Activated T-cell treated with anti-CD3 and anti-CD28 coated beads for 1 hour (primary cell): Measurements from ENCODE around the gene RIPOR3.

Experiments
- DNase-seq: peaks from one replicate; pipeline ENCODE4 v3.0.0-alpha.2; 2020; ENCODE audit warnings: low read depth

RIPOR3 gene, protein sequence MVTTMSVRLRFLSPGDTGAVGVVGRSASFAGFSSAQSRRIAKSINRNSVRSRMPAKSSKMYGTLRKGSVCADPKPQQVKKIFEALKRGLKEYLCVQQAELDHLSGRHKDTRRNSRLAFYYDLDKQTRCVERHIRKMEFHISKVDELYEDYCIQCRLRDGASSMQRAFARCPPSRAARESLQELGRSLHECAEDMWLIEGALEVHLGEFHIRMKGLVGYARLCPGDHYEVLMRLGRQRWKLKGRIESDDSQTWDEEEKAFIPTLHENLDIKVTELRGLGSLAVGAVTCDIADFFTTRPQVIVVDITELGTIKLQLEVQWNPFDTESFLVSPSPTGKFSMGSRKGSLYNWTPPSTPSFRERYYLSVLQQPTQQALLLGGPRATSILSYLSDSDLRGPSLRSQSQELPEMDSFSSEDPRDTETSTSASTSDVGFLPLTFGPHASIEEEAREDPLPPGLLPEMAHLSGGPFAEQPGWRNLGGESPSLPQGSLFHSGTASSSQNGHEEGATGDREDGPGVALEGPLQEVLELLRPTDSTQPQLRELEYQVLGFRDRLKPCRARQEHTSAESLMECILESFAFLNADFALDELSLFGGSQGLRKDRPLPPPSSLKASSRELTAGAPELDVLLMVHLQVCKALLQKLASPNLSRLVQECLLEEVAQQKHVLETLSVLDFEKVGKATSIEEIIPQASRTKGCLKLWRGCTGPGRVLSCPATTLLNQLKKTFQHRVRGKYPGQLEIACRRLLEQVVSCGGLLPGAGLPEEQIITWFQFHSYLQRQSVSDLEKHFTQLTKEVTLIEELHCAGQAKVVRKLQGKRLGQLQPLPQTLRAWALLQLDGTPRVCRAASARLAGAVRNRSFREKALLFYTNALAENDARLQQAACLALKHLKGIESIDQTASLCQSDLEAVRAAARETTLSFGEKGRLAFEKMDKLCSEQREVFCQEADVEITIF

DNA sequence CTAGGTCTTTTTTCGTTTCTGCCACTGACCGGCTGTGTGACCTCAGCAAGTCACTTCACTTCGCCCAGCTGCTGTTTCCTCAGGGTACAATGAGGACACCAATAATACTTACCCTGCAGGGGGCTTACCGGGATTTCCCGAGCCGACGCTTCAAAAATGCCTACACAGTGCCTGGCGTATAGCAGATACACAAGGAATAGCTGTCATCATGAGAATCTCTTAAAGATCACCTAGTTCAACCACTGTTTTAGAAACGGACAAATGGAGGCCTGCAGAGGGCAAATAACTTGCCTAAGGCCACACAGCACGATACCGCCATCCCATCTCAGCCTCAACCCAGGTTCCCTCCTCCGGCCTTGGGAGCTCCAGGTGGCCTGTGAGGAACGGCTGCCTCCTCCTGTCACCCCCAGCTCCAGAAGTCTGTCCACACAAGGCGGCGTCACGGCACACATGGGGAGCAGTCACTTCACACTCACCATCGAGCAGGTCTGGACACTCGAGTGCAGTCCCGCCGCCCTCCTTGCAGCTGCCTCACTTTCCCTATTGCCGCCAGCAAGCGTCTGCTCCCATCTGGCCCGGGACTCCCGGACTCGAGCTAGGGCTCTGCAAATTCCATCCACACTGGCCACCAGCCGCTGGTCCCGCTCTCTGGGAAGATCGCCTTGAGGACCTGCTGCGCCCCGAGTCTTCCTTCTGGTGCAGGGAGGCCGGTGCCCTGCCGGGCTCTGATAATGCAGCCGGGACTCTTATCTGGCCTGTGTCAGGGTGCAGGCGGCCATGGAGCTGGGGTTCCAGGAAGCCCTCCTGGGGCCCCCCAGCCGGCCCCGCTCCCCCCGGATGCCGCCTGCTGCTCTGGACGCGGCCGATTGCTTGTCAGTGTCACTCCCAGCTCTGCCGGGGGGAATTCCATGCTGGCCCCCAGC, at the start of gene RIPOR3:
RIPOR3 (minus strand) TSS at position 893 of the 923 bp plus-strand sequence; CDS start at position 479, 414 bp downstream.
- DNase-seq: no peak

DNA sequence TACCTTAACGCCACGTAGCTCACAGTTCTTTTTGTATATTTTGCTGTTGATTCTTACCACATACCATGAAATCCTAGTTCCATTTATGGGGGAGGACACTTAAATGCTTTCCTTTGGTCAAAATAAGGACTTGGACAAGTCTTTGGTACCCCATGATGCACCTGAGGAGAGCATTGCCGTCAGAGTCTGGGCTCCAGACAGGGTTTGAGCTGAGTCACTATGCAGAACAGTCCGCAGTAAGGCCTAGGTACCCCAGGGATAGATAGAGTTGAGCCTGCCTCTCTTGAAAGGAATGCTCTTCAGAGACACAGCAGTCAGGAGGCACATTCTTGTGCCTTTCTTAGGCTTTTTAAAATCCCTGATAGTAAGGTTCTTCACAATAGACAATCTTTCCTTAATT, 46.0 kb upstream of the RIPOR3 start:
- DNase-seq: no peak

DNA sequence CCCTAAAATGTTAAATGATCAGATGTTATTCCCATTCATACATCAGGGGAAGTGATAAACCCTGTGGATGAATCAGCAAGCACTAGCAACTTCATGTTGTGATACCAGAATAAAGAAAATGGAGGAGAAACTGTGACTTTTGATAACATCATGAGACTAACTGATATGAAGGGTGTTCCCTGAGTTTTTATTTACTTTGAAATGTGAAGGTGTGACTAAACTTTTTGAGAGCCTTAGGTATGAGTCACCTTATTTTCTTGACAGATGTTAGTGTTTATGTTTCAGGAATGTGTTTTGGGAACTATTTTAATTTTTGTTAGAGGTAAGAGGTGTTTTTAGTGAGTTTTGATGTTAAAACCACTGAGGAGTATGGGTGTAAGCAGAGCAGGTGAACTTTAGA, 44.5 kb upstream of the RIPOR3 start:
- no peak for DNase-seq

DNA sequence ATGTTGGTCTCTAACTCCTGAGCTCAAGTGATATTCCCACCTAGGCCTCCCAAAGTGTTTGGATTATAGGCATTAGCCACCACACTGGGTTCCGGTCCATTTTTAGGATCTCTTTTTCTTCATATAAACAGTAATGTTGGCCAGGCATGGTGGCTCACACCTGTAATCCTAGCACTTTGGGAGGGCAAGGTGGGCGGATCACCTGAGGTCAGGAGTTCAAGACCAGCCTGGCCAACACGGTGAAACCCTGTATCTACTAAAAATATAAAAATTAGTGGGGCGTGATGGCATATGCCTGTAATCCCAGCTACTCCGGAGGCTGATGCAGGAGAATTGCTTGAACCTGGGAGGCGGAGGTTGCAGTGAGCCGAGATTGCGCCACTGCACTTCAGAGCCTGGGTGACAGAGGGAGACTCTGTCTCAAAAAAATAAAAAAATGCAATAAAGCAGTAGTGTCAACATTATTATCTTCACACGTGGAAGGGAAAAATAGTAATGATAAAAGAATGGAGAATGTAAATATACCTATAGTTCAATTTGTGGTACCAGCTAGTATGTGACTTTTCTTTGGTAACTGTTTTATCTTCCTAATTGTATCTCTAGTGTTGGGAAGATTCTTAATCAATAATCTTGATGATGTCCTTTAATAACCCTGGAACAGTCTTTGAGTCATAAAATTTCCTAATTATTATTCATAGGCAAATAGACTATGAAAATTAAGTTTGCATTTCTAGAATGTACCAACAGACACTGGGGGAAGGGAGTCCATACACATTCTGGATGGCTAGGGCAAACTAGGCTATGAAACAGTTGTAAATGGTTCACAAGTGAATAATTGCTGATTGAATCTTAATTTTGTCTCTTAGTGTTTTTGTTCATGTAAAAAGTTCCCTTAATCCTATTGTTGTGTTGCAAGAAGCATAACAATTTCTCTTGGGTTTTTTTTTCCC, 43.7 kb upstream of the RIPOR3 start:
- no peak for DNase-seq

DNA sequence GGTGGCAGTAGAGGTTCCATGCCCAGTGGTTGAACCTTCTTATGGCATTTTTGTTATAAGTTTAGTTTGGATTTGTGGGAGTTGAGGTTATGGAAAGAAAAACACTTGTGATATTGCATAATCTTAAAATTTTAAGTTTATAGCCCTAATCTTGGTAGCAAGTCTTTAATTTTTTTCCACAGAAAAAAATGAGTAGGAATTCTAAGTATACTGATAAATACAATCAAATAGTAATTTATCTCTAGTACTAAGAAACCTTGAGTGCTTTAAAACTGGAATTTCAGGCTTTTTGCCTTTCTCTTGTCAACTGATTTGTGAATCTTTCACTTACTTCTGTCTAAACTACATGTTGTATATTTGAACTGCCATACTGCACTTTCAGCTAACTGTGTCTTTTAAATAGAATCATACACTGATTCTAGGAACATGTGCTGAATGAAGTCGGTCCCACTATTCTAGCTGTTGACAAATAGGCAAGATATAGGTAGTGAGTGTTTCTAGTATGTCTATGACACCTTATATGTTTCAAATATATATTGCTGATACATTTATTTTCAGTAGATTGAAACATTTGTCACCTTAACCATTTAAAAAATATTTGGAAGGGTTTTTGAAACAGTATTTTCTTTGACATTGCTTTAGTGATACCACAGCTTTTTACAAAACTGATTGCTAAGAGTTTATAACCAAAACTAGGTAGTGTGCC, 42.5 kb upstream of the RIPOR3 start:
- DNase-seq: no peak

DNA sequence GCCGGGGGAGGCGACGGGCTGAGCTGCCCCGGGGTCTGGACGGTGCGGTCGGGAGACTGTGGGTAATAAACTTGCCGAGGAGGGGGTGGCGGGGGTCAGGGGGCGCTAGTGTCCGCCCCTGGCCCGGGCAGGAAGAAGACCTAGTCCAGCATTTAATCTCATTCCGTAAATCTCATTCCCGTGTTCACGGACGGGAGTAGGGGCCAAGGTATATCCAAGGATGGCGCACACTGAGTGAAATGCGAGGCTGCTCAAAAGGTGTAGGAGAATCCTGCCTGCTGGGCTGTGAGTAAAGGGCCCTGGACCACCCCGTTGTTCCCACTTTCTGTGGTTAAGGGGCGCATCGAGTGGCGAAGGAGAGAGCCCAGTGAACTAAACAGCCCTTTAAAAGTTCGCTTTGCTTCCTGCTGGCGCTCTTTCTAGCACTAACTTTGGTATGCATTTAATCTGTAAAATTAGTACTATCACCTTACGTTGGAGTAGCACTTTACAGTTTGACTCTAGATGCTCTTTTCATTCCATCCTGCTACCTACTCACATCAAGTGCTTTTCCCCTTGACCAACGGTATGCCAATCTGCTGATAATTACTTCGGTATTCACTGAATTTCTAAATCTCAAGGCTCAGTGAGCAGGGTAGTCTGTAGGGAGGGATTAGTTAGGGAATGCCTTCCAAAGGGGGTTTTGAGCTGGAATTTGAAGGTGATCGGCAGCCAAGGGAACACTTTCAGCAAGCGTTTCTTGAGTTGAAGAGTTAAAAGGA, 40.8 kb upstream of the RIPOR3 start:
- DNase-seq: no peak

DNA sequence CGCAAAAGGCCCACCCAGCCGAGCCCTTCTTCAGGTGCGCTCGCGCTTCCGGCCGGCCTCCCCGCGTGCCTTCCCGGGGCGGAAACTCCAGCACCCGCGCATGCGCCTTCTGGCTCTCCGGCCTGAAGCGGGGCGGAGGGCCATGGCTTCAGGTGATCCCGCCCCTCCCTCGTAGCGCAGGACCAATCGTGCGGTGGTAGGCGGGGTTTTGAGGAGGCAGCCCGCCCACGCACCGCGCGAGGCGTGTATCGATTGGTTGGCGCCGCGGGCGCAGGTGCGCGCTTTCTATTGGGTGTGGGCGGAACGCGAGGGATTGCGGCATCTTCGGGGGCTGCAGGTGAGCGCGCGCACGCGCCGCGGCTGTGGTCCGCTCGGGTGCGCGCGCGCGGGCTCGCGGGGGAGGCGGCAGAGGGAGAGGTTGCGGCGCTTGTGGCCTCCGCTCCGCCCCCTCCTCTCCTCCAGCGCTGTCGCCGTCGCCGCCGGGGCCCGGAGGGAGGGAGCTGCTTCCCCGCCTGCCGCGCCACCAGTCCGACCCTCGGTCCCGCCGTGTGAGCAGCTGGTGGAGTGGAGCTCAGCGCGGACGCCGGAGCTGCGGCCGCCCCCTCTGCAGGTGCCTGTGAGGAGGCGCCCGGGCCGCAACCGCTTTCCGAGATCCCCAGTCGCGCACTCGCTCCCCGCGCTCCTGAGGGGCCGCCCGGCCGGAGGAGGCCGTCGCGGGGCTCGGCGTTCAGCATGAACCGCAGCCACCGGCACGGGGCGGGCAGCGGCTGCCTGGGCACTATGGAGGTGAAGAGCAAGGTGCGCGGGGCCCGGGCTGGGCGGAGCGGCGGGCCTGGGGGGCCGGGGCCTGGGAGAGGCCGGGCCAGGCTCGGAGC, 40.0 kb upstream of the RIPOR3 start, which contains the start of gene PARD6B:
PARD6B (plus strand) TSS at position 526 of the 875 bp plus-strand sequence; CDS start at position 733, 207 bp downstream.
- peak; percentile 99 for DNase-seq

DNA sequence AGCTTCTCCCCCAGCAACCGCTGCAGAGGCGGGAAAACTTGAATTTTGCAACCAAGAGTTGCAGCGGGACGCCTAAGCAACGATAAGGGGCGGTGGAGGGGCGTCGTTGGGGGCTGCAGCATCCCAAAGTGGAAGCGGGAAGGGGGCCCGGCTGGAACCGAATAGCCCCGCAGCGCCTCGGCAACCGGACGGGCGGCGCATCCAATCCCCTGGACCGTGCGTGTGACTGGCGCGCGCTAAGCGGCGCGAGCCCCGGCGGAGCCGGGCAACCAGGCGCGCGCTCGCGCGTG, 39.4 kb upstream of the RIPOR3 start:
- DNase-seq: no peak

DNA sequence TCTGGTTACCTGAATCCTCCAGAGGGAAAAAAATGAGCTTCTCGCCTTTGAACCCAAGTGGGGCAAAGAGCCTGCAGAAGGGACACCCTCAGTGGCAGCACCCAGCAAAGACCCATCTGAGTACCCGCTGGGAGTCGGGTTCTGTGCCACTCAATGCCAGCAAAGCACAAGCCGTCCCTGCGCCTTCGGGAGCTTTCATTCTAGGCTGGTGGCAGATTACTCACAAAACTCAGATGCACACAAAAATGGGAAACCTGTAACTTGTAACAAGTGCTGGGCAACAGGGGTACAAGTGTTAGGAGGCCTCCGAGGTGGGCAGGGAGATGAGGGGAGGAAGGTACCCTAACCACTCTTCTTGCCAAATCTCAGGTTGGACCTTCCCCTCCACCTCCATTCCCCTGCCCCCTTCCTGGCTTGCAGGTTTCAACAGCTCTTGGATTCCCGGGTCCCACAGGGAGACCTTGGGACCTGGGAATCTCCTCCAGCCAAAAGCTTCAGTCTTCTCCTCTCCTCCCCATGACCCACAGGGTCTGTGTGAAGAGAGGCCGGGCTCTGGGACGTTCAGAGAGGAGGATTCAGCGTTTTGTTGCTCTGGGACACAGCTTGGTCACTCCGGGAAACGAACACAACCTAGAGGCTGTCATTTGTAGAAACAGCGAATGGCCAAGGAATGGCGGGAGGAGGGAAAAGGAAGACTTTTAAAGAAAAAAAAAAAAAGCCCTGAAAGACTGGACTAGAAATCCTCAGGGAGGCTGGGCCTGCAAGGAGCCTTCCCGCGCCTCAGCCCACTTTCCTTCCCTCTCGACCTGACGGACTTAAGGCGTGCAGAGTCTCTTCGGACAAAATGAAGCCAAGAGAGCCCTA, 38.8 kb upstream of the RIPOR3 start:
- no peak for DNase-seq

DNA sequence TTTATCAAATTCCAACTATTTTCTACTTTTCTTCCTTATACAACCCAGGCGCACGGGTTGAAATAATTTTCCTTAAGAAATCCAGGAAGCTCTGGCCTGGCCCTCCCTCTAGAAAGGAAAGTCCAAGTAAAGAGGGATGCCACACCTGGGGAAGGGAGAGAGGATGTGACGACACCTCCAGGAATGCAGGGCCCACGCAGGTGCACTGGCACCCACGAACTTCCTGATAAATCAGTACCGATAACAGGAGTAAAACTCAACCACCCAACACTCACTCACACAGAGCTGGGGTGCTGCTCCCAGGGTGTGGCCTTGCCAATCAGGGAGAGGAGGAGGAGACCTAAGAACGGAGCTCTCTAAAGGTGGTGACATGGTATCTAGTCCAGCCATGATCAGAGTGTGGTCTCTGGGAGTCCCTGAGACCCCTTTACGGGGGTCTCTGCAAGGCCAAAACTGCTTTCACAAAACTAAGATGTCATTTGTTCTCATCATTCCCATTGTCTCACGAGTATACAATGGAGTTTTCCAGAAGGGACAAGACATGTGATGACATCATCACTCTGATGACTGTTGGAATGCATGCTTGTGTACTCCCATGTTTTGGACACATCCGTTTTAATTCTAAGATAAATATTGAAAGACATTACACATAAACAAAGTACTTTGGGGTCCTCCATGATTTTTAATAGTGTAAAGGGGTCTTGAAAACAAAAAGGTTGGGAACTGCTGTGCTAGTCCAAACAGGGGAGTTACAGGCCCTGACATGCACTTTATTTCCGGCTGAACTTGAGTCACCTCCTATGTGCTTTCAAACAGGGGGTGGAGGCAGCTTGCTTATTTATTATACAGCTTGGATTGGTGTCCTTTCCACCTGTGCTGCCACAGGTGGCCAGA, 37.9 kb upstream of the RIPOR3 start:
- no peak for DNase-seq

DNA sequence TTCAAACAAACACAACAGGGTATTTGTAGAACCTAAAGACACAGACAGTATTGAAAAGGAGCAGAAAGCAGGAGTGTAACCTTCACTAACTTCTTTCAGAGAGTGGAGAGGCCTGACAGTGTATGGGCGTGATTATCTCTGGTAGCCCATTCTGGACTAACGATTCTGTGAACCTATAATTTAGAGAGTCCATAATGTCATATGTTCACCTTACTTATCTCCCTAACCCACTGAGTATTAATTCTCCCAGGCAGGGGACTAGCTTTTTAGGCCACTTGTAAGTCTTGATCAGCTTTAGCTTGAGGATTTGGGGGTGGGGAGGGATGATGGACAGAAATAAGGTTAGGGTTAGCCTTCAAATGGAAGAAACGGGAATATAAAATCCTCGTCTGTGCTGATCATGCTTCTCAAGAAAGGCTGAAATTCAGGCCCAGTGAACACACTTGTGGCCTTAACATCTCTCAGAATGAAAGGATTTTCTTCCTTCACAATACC, 37.2 kb upstream of the RIPOR3 start:
- DNase-seq: no peak

DNA sequence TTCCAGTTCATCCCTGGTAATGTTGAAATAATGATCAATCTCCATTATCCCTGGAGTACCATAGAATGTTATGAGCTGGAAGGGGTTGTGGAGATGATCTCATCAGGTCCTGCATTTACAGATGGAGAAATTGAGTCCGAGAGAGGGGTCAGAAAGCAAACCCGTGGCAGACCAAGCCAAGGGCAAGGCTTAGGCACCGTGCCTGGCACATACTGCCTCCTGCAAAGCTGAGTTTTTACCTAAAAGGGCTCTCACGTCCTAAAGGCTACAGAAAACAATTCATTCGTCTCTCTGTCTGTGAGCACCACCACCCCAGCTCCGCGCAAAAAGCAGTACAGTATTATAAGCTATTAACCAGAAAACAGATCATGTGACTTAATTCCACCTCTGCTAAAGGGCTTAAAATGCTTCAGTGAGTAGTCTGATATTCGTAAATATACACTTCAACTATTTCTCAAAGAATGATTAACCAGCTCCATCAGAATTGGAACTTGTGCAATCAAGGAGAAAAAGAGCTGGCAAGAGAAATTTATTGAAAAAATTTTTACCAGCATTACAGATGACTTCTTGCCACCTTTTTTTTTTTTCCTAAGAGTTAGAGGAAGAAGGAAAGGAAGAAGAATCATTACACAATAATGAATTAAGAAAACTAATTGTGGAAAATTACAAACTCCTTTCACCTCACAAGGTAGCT, 36.6 kb upstream of the RIPOR3 start:
- DNase-seq: no peak

DNA sequence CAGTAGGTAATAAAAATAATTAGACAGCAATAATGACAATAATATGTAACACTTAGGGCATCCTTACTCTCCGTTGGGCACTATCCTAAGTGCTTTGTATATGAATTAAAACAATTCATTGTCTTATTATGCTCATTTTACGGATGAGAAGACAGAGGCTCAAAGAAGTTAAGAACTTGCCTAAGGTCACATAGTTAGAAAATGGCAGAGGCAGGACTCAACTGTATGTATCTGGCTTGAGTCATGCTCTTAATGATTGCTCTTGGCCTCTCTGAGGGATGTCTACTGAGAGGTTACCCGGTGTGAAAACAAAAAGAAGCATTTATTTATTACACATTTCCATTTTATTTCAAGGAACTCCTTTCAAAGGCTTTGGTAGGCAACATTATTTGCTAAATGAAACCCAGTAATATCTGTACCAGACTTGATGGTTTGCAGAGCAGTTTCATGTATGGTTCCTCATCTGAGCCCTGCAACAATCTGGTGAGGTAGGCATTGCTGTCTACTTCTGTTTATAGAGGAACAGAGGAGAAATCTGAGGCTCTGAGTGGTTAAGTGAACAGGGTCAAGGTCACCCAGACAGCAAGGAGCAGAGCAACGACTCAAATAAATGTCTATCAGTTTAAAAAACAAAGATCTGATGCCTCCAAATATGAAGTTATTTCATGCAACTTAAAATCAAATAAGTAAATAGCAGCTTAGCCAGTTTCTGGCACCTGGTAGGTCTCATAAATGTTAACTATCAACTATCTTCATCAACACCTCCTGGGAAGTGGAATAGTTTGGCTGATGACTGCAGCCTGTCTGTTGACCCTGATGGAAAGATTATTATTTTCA, 35.8 kb upstream of the RIPOR3 start:
- DNase-seq: no peak

DNA sequence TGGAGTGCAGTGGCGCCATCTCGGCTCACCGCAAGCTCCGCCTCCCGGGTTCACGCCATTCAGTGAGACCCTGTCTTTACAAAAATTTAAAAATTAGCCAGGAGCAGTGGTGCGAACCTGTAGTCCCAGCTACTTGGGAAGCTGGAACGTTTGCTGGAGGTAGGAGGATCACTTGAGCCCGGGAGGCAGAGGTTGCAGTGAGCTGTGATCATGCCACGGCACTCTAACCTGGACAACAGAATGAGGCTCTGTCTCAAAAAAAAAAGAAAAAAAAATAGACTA, 34.3 kb upstream of the RIPOR3 start:
- no peak for DNase-seq
